NB4 (cell line): Measurements from ENCODE around the gene PTCD2.

Source experiments
- DNase-seq: peaks from one replicate; pipeline ENCODE4 v3.0.0; 2010; ENCODE audit warnings: low read depth
- H3K4me3 ChIP-seq: one replicate; pipeline ENCODE4 v1.5.1; 2011; ENCODE audit warnings: mild to moderate bottlenecking, low read depth, low read length, moderate library complexity
- MYC ChIP-seq: IDR thresholded peaks from 2 replicates; pipeline ENCODE4 v1.6.1; 2011; ENCODE audit warnings: low read depth, low read length
- POLR2A ChIP-seq: IDR thresholded peaks from 2 replicates; pipeline ENCODE4 v1.6.1; 2011; ENCODE audit warnings: mild to moderate bottlenecking; ENCODE audit not compliant: insufficient read length; ENCODE audit errors: extremely low read depth
- TF ChIP-seq, protein P1 (sequence below): IDR thresholded peaks from 2 replicates; pipeline ENCODE4 v1.6.1; 2011; ENCODE audit warnings: low read depth, low read length
- TF ChIP-seq, protein P2 (sequence below): IDR thresholded peaks from one replicate; pipeline ENCODE4 v1.5.1; 2012; ENCODE audit warnings: low read depth, low read length

PTCD2 gene

DNA sequence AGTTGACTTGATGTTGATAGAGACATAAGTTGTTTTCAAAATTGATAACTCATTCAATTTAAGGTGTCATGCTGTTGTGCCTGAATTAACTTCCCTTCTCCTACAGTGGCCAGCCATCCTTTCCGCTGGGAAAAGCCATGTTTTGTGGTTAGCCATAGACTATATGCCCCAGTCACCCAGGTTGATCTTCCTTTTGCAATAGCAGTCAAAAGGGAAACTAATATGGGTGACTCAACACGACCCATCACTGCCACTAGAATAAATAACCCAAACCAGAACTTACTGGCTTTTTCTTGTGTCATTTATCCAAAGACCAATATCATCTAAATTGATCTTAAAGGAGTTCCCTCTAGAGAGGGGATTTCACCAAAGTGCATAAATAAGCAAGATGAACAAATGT, 87.4 kb downstream of the PTCD2 start:
- no peak for TF ChIP-seq POLR2A
- no peak overlapping the region for H3K4me3 ChIP-seq
- DNase-seq, result peak; percentile 14

DNA sequence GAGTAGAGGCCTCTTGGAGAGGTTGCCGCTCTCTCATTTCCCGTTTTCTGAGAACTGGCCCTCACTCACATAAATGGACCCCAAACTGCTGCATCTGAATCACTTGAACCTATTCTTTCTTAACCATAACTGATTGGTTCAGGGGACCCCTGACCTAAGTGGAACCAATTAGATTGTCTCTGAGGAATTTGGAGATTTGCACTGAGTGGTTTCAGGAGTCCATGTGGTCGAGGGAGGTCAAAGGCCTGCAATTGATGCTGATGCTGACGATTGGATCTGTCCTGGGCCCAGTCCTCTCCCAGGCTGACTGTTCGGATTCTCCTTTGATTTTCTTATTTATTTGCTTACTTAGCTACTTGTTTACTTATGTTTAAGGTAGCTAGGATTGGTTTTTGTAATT, 88.0 kb downstream of the PTCD2 start:
- no peak for DNase-seq
- no peak overlapping the region for H3K4me3 ChIP-seq
- no peak for TF ChIP-seq MYC
- TF ChIP-seq, protein P1, sequence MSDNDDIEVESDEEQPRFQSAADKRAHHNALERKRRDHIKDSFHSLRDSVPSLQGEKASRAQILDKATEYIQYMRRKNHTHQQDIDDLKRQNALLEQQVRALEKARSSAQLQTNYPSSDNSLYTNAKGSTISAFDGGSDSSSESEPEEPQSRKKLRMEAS, result no peak
- no peak for TF ChIP-seq POLR2A
- TF ChIP-seq, protein P2, sequence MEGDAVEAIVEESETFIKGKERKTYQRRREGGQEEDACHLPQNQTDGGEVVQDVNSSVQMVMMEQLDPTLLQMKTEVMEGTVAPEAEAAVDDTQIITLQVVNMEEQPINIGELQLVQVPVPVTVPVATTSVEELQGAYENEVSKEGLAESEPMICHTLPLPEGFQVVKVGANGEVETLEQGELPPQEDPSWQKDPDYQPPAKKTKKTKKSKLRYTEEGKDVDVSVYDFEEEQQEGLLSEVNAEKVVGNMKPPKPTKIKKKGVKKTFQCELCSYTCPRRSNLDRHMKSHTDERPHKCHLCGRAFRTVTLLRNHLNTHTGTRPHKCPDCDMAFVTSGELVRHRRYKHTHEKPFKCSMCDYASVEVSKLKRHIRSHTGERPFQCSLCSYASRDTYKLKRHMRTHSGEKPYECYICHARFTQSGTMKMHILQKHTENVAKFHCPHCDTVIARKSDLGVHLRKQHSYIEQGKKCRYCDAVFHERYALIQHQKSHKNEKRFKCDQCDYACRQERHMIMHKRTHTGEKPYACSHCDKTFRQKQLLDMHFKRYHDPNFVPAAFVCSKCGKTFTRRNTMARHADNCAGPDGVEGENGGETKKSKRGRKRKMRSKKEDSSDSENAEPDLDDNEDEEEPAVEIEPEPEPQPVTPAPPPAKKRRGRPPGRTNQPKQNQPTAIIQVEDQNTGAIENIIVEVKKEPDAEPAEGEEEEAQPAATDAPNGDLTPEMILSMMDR, result no peak

DNA sequence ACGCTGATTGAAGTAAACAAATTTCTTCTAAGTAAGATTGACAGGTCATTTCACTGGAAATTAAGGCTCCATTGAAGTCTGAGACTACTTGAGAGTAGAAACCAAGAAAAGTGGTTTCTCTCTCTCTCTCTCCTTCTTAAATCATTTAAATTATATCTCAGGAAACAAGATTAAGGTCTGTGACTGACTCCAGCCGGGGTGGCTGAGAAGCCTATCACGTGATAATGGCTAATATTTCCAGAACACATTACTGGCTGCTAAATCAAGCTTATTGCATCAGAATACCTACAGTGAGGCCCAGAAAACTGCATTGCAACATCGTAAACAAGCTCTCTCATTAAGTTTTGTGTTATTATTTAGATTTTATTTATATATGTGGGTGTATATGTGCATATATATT, 88.4 kb downstream of the PTCD2 start:
- H3K4me3 ChIP-seq, result no peak overlapping the region
- no peak for TF ChIP-seq POLR2A
- no peak for DNase-seq

DNA sequence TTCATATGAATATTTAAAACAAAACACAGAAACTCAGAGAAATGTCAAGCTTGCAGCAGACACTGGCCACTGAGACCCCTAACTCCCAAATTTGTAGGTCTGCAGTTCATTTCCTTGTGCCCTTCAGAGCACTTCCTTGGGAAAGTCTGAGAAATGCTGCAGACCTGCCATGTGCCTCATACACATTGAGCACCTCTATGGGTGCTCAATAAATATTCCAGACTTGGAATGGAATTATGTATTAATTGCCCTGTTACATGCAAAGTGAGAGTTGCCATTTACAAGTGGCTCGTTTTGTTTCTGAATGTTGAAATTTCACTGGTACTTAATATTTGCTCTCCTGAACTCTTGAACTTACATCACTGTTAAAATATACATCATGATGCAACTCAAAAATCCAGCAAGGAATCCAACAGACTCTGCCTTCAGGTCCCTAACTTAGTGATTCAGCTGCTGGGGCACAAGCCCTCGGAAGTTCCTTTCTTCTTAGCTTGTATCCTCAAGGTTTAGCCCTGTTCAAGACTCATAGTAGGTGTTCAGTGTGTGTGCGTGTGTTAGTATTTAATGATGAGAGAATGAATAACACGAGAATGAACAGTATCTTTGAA, 90.6 kb downstream of the PTCD2 start:
- DNase-seq, result no peak
- H3K4me3 ChIP-seq, result no peak overlapping the region
- TF ChIP-seq, protein P1, result no peak
- TF ChIP-seq, protein P2, result no peak
- TF ChIP-seq MYC (no peak), POLR2A (no peak)

DNA sequence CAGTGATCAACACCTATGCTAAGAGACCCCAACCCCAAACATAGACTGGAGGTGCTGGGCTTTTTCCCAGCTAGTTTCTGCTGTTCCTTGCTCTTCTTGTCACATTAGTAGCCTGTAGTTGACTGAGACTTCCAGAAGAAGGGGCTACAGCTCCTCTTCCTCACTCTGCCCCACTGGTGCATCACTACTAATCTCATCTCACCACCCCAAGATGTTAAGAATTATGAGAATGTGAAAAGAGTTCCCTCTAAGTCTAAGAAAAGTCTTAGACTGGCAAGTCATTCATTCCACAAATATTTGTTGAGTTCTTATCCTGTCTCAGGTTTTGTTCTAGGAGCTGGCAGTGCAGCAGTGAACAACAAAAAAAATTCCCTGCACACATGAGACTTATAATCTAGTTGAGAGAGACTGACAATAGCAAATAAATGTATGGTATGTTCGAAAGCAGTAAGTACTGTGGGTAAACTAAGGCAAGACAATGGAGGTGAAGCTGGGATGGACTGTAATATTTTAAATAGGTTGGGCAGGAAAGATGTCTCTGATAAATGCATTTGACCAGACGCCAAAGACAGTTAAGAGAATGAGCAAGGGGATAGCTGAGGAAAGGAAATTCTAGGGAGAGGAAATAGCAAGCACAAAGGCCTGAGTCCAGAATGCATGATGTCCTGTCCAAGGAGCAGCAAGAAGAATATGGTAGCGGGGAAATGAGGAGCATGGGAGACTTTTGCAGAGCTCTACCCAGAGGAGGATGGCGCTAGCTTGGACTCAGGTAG, 92.3 kb downstream of the PTCD2 start:
- no peak overlapping the region for H3K4me3 ChIP-seq
- TF ChIP-seq, protein P2, result no peak
- TF ChIP-seq, protein P1, result no peak
- TF ChIP-seq MYC (no peak), POLR2A (no peak)
- peak; percentile 26 for DNase-seq

DNA sequence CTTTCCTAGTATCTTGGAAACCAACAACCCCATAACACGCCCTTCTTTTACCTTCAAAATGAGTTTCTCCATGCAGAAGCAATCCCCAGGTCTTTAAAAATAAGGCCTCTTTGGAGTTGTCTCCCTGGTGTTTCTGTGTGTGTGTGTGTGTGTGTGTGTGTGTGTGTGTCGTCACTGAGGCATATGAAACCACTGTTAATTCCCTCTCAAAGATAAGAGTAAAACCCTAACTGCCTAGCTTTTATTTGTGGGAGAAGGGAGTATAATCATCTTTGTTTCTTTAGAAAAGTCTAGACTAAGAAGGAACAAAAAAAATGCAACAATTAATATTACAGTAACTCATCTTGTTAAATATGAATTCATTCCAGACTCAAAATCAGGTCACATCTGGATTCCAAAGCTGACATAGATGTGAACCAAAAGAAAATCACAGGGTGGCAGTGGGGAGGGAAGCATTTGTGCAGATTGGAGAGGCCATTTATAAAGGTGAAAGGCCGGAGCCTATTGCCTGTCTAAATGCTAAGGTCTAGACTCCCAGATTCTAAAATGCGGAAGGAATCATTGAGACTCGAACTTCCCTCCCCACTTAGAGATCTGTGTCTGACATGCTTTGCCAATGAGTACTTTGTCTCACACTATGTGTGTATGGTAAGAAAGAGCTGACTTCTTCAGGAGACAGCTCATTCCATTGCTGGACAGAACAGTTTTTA, 95.6 kb downstream of the PTCD2 start:
- no peak overlapping the region for H3K4me3 ChIP-seq
- no peak for TF ChIP-seq MYC
- no peak for DNase-seq

DNA sequence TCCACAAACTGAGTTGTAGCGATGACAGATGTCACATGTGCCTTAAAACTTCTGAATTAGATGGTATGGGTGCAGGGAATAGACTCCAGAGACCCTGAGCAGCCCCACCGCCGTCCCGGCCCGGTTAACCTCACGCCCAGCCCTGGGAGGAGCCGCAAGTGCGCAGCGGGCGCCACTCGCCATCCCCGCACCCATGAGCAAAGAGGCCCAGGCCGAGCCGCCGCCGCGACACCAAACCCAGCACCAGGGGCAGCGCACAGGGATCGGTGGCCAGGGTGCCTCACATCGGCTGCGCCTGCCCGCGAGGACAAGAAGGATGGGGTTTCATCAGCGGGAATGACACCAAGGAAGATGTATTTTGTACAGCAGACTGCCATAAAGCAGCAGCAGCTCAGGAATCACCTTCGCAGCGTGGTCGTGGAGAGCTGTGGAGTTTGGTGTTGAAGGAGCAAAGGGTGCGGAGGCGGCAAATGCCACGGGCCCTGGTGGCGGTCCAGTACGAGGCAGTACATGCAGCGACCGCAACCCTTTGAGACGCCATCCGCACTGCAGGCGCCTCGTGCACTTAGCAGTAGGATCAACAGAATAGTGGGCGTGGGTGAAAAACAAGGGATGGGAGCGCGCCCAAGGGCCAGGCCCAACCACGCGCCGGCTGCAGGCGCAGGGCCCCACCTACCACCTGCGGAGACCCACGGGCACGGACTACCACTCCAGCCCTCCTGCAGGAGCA, 97.3 kb downstream of the PTCD2 start:
- DNase-seq, result no peak
- no peak overlapping the region for H3K4me3 ChIP-seq
- TF ChIP-seq, protein P1, result no peak
- TF ChIP-seq POLR2A, result no peak
- TF ChIP-seq, protein P2, result no peak
- no peak for TF ChIP-seq MYC
